Neural cell (in vitro differentiated cells): Measurements from ENCODE around the gene FLT3LG. TPM values are rescaled to one million over a fixed set of nuclear protein-coding genes. Genes with fewer than 3 reads are reported as not detected.

Experiments used
- H2AFZ ChIP-seq: fragments of 200-600, 300-800 bp; sonication (generic), shearing (Covaris generic); 2 replicates; pipeline ENCODE4 v1.6.0; 2014; ENCODE audit warnings: low read depth, mild to moderate bottlenecking, antibody characterized with exemption, low read length, moderate library complexity
- H3F3A ChIP-seq: fragments of 200-600 bp; shearing (Covaris generic); 2 replicates; pipeline ENCODE4 v1.6.1; 2016; ENCODE audit warnings: mild to moderate bottlenecking, moderate library complexity, mixed read lengths, antibody characterized with exemption, low read length; ENCODE audit not compliant: insufficient read depth, poor library complexity, severe bottlenecking
- H3K27ac ChIP-seq: fragments of 200-600, 300-800 bp; sonication (generic), shearing (Covaris generic); 2 replicates; pipeline ENCODE4 v1.5.1; 2014; ENCODE audit warnings: mild to moderate bottlenecking, low read length, moderate library complexity
- H3K27me3 ChIP-seq: fragments of 300-800, 200-600 bp; sonication (generic), shearing (Covaris generic); 2 replicates; pipeline ENCODE4 v1.6.0; 2014; ENCODE audit warnings: mild to moderate bottlenecking, low read depth, low read length, moderate library complexity; ENCODE audit not compliant: insufficient read depth
- H3K36me3 ChIP-seq: fragments of 300-800, 200-600 bp; sonication (generic), shearing (Covaris generic); 2 replicates; pipeline ENCODE4 v1.5.1; 2014; ENCODE audit warnings: mild to moderate bottlenecking, antibody characterized with exemption, low read length, moderate library complexity; ENCODE audit not compliant: insufficient read depth
- H3K4me2 ChIP-seq: fragments of 300-800, 200-600 bp; sonication (generic), shearing (Covaris generic); 2 replicates; pipeline ENCODE4 v1.6.0; 2014; ENCODE audit warnings: mild to moderate bottlenecking, low read length
- H3K4me3 ChIP-seq: fragments of 300-800, 200-600 bp; sonication (generic), shearing (Covaris generic); 2 replicates; pipeline ENCODE4 v1.5.1; 2014; ENCODE audit warnings: mild to moderate bottlenecking, low read length, moderate library complexity
- H3K79me2 ChIP-seq: fragments of 200-600 bp; shearing (Covaris generic); replicated peaks from 2 replicates; pipeline ENCODE4 v1.6.0; 2014; ENCODE audit warnings: mild to moderate bottlenecking, low read length, moderate library complexity; ENCODE audit not compliant: insufficient read depth
- H3K9ac ChIP-seq: fragments of 300-800, 200-600 bp; sonication (generic), shearing (Covaris generic); 2 replicates; pipeline ENCODE4 v1.6.1; 2016; ENCODE audit warnings: mild to moderate bottlenecking, low read length, mixed read lengths
- H3K9me2 ChIP-seq: fragments of 200-600 bp; shearing (Covaris generic); 2 replicates; pipeline ENCODE4 v1.6.1; 2016; ENCODE audit warnings: mild to moderate bottlenecking, low read length, mixed read lengths; ENCODE audit not compliant: insufficient read depth
- H3K9me3 ChIP-seq: fragments of 200-600, 300-800 bp; sonication (generic), shearing (Covaris generic); 2 replicates; pipeline ENCODE4 v1.6.1; 2016; ENCODE audit warnings: mild to moderate bottlenecking, mixed run types, low read length, moderate library complexity, mixed read lengths
- H4K20me1 ChIP-seq: fragments of 200-600 bp; shearing (Covaris generic); 2 replicates; pipeline ENCODE4 v1.6.1; 2016; ENCODE audit warnings: mild to moderate bottlenecking, mixed run types; ENCODE audit not compliant: insufficient read depth
- EP300 ChIP-seq: fragments of 450-650 bp; conservative IDR thresholded peaks from 2 replicates; pipeline ENCODE4 v1.6.1; 2014; ENCODE audit warnings: antibody characterized with exemption, mild to moderate bottlenecking, moderate library complexity; ENCODE audit not compliant: poor library complexity, severe bottlenecking
- EZH2 ChIP-seq: fragments of 200-600, 300-800 bp; shearing (Covaris generic), sonication (generic); IDR thresholded peaks from 2 replicates; pipeline ENCODE4 v1.6.1; 2014; ENCODE audit warnings: antibody characterized with exemption, low read length, borderline replicate concordance, mild to moderate bottlenecking; ENCODE audit not compliant: insufficient read depth, poor library complexity, severe bottlenecking
- MXI1 ChIP-seq: fragments of 450-650 bp; conservative IDR thresholded peaks from 2 replicates; pipeline ENCODE4 v1.6.1; 2014; ENCODE audit warnings: antibody characterized with exemption, mild to moderate bottlenecking; ENCODE audit not compliant: poor library complexity, severe bottlenecking
- POLR2AphosphoS5 ChIP-seq: IDR thresholded peaks from 2 replicates; pipeline ENCODE4 v1.6.1; 2012
- RAD21 ChIP-seq: fragments of 450-650 bp; conservative IDR thresholded peaks from 2 replicates; pipeline ENCODE4 v1.6.1; 2014; ENCODE audit warnings: antibody characterized with exemption, mild to moderate bottlenecking, moderate library complexity
- SMC3 ChIP-seq: fragments of 450-650 bp; conservative IDR thresholded peaks from 2 replicates; pipeline ENCODE4 v1.6.1; 2014; ENCODE audit warnings: antibody characterized with exemption, mild to moderate bottlenecking, moderate library complexity; ENCODE audit not compliant: poor library complexity
- TAF1 ChIP-seq: IDR thresholded peaks from 2 replicates; pipeline ENCODE4 v1.6.1; 2012; ENCODE audit warnings: low read depth
- polyA plus RNA-seq: library from polyadenylated mRNA; depleted of rRNA; stranded (reverse); fragments of >200 nt; gene quantifications from 2 replicates; pipeline ENCODE4 v1.2.3, GENCODE V29; 2014
- TF ChIP-seq, protein P1 (sequence below): IDR thresholded peaks from 2 replicates; pipeline ENCODE4 v1.6.1; 2012; ENCODE audit warnings: borderline replicate concordance
- TF ChIP-seq, protein P2 (sequence below): fragments of 450-650 bp; IDR thresholded peaks from 2 replicates; pipeline ENCODE4 v1.5.1; 2014; ENCODE audit warnings: antibody characterized with exemption, mild to moderate bottlenecking, moderate library complexity; ENCODE audit not compliant: poor library complexity, severe bottlenecking

The FLT3LG gene
- polyA plus RNA-seq, 1 donor from 2014 or later: not detected

DNA sequence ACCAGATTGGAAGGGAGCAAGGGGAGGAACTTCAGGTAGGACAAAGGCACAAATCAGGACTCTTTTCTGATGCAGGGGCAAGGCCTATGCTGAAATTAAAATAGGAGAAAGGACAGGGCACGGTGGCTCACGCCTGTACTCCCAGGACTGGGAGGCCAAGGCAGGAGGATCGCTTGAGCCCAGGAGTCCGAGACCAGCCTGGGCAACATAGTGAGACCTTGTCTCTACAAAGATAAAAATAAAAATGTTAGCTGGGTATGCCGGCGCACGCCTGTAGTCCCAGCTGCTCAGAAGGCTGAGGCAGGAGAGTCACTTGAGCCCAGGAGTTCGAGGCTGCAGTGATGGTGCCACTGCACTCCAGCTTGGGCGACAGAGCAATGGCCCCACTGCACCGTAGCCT, 38.3 kb upstream of the FLT3LG start:
- Histone ChIP-seq H3K27me3 (peaks cover 69% of the 10 kb centered on the region), H3F3A (no peaks in the 10 kb centered on the region), H3K9me3 (peaks cover 8% of the 10 kb centered on the region), H3K79me2 (no peaks in the 10 kb centered on the region), H3K36me3 (no peaks in the 10 kb centered on the region), H3K9ac (no peak overlapping the region), H3K4me3 (no peak overlapping the region), H2AFZ (no peak overlapping the region), H4K20me1 (no peaks in the 10 kb centered on the region), H3K4me2 (no peak overlapping the region), H3K9me2 (no peaks in the 10 kb centered on the region), H3K27ac (no peak overlapping the region)
- TF ChIP-seq SMC3 (no peak), MXI1 (no peak), EZH2 (no peak)

- Histone ChIP-seq H4K20me1 (no peaks in the 10 kb centered on the region), H2AFZ (no peak overlapping the region), H3K4me2 (no peak overlapping the region), H3K4me3 (no peak overlapping the region), H3K36me3 (no peaks in the 10 kb centered on the region), H3K79me2 (no peaks in the 10 kb centered on the region), H3K9ac (no peak overlapping the region), H3K27me3 (peaks cover 76% of the 10 kb centered on the region), H3K27ac (no peak overlapping the region), H3K9me3 (peaks cover 8% of the 10 kb centered on the region), H3K9me2 (no peaks in the 10 kb centered on the region), H3F3A (no peaks in the 10 kb centered on the region)
- TF ChIP-seq MXI1: no peak
- TF ChIP-seq, protein P1, sequence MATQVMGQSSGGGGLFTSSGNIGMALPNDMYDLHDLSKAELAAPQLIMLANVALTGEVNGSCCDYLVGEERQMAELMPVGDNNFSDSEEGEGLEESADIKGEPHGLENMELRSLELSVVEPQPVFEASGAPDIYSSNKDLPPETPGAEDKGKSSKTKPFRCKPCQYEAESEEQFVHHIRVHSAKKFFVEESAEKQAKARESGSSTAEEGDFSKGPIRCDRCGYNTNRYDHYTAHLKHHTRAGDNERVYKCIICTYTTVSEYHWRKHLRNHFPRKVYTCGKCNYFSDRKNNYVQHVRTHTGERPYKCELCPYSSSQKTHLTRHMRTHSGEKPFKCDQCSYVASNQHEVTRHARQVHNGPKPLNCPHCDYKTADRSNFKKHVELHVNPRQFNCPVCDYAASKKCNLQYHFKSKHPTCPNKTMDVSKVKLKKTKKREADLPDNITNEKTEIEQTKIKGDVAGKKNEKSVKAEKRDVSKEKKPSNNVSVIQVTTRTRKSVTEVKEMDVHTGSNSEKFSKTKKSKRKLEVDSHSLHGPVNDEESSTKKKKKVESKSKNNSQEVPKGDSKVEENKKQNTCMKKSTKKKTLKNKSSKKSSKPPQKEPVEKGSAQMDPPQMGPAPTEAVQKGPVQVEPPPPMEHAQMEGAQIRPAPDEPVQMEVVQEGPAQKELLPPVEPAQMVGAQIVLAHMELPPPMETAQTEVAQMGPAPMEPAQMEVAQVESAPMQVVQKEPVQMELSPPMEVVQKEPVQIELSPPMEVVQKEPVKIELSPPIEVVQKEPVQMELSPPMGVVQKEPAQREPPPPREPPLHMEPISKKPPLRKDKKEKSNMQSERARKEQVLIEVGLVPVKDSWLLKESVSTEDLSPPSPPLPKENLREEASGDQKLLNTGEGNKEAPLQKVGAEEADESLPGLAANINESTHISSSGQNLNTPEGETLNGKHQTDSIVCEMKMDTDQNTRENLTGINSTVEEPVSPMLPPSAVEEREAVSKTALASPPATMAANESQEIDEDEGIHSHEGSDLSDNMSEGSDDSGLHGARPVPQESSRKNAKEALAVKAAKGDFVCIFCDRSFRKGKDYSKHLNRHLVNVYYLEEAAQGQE: no peak
- TF ChIP-seq TAF1: no peak
- TF ChIP-seq, protein P2, sequence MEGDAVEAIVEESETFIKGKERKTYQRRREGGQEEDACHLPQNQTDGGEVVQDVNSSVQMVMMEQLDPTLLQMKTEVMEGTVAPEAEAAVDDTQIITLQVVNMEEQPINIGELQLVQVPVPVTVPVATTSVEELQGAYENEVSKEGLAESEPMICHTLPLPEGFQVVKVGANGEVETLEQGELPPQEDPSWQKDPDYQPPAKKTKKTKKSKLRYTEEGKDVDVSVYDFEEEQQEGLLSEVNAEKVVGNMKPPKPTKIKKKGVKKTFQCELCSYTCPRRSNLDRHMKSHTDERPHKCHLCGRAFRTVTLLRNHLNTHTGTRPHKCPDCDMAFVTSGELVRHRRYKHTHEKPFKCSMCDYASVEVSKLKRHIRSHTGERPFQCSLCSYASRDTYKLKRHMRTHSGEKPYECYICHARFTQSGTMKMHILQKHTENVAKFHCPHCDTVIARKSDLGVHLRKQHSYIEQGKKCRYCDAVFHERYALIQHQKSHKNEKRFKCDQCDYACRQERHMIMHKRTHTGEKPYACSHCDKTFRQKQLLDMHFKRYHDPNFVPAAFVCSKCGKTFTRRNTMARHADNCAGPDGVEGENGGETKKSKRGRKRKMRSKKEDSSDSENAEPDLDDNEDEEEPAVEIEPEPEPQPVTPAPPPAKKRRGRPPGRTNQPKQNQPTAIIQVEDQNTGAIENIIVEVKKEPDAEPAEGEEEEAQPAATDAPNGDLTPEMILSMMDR: no peak
- TF ChIP-seq EP300: no peak
- TF ChIP-seq RAD21: no peak
- no peak for TF ChIP-seq SMC3
- no peak for TF ChIP-seq EZH2
- no peak for TF ChIP-seq POLR2AphosphoS5
Measured at GRCh38 chr19:49436381-49437017, 37.5 kb upstream of the FLT3LG start.
